Stomach (tissue), 4 donors: ENCODE measurements around the gene CYSTM1.

Experiments used
- EP300 ChIP-seq: sonication (generic); formaldehyde crosslinking; IDR thresholded peaks from one replicate; pipeline ENCODE4 v1.6.1; 2017; ENCODE audit warnings: antibody characterized with exemption
- POLR2A ChIP-seq, 4 donors: fragments of 450-650 bp; IDR thresholded peaks; one replicate each; pipeline ENCODE4 v1.6.1; 2016; ENCODE audit warnings: antibody characterized with exemption in 4 of 4, control low read depth in 2 of 4, mild to moderate bottlenecking in 1 of 4, moderate library complexity in 1 of 4
- POLR2AphosphoS5 ChIP-seq, 3 donors: sonication (generic); formaldehyde crosslinking; IDR thresholded peaks; one replicate each; pipeline ENCODE4 v1.6.1; 2016; ENCODE audit warnings: antibody characterized with exemption in 3 of 3
- TF ChIP-seq, protein P1 (sequence below), 7 experiments: fragments of 450-650 bp in 4 of 7; fragments of 200-600 bp in 3 of 7; sonication (generic) in 3 of 7; IDR thresholded peaks; one replicate each; pipeline ENCODE4 v1.5.1; 2016 to 2019; ENCODE audit warnings: antibody characterized with exemption in 7 of 7, control low read depth in 2 of 7, mild to moderate bottlenecking in 1 of 7

GRCh38 chr5:140182803-140183367, 7.9 kb downstream of the CYSTM1 start:
- TF ChIP-seq POLR2A (IDR thresholded peaks at IDR 0.05) (no peak), POLR2AphosphoS5 (IDR thresholded peaks at IDR 0.05) (peak in 1 of 3 donors; percentile 65), EP300 (no peak)
- TF ChIP-seq, protein P1, sequence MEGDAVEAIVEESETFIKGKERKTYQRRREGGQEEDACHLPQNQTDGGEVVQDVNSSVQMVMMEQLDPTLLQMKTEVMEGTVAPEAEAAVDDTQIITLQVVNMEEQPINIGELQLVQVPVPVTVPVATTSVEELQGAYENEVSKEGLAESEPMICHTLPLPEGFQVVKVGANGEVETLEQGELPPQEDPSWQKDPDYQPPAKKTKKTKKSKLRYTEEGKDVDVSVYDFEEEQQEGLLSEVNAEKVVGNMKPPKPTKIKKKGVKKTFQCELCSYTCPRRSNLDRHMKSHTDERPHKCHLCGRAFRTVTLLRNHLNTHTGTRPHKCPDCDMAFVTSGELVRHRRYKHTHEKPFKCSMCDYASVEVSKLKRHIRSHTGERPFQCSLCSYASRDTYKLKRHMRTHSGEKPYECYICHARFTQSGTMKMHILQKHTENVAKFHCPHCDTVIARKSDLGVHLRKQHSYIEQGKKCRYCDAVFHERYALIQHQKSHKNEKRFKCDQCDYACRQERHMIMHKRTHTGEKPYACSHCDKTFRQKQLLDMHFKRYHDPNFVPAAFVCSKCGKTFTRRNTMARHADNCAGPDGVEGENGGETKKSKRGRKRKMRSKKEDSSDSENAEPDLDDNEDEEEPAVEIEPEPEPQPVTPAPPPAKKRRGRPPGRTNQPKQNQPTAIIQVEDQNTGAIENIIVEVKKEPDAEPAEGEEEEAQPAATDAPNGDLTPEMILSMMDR (IDR thresholded peaks at IDR 0.05), result no peak
